GM19023 (cell line): ENCODE measurements around the gene PEX5L.
A peak's percentile ranks its signal among the peaks of the same experiment; 100 is the strongest.
"Not testable (repeated sequence)": the region's sequence is repeated elsewhere in the genome, so short reads cannot be mapped to it uniquely, and the experiment has no call there.

ENCODE experiments used
- ATAC-seq: cut with Tn5 transposase; IDR thresholded peaks from one replicate; pipeline ENCODE4 v1.9.1; 2021; ENCODE audit warnings: mild to moderate bottlenecking, moderate library complexity; ENCODE audit not compliant: unreplicated experiment

The PEX5L gene

DNA sequence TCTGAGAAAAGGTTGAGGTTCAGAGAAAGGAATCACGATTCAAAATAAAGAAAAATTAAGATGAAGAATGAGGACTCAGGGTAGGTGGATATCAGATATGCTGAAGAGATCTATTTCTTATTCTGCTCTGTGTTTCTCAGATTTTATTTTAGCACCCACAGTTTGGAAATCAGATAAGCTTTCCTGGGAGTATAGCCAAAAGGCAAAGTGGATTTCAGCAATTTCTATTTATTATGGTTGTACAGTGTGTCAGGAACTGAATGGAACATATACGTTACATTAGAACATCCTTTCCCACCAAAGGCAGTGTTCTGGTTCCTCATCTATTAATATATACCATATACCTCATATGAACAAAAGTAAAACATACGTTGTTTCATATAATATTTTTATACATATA, 18.9 kb downstream of the PEX5L start:
- ATAC-seq = no peak

DNA sequence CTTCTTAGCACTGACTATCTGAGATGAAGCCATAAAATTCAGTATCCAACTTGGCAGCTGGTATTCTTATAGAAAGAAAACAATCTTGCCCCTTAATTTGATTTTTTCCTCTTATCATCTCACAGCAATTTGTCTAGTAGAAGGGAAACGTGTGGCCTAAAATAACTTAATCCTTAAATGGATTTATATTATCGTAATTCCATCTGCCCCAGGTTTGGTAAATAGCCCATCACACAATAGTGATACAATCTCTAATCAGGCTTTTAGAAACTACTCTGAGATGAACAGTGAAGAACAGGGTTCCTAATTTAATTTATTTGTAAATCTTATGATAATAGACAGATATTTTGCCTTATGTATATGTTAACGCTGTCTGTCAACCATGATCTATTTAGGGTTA, 24.8 kb downstream of the PEX5L start:
- no peak for ATAC-seq

DNA sequence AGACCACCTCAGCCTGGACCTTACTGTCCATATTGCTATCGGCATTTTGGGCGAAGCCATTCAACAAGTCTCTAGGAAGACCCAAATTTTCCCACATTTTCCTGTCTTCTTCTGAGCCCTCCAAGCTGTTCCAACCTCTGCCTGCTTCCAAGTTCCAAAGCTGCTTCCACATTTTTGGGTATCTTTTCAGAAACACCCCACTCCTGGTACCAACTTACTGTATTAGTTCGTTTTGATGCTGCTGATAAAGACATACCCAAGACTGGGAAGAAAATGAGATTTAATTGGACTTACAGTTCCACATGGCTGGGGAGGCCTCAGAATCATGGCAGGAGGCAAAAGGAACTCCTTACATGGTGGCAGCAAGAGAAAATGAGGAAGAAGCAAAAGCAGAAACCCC, 28.4 kb downstream of the PEX5L start:
- not testable (repeated sequence) for ATAC-seq

DNA sequence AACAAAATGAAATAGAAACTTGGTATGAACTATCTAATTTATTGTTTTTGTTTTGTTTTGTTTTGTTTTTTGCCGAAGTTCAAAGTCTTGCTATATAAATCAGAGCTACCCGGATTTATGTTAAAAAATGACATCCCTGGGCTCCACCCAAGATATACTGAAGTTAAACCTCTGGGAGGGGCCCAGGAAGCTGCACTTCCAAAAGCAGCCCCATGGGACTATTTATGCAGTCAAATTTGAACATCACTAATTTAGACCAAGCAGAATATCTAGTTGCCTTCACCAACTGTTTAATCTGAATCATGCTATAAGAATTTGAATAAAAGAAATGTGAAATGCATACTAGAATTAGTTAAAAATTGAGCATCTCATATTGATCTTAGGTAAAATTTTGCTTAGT, 32.2 kb downstream of the PEX5L start:
- ATAC-seq = no peak

DNA sequence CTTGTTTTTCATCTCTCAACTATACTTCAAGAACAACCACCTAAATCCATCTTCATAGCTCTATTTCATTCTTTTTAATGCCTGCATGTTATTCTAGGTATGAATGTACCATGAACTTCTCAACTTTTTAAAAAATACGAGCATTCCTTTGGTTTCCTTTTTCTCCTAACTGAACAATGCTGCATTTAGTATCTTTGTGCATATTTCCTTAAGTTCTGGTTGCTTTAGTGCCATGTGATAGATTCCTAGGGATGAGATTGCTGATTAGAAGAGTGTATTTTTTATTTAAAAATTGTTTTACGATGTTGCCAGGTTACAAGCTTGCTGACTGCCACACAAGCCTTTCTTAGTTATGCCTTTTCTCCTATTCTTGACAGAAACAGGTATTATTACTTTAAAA, 34.7 kb downstream of the PEX5L start:
- no peak for ATAC-seq

DNA sequence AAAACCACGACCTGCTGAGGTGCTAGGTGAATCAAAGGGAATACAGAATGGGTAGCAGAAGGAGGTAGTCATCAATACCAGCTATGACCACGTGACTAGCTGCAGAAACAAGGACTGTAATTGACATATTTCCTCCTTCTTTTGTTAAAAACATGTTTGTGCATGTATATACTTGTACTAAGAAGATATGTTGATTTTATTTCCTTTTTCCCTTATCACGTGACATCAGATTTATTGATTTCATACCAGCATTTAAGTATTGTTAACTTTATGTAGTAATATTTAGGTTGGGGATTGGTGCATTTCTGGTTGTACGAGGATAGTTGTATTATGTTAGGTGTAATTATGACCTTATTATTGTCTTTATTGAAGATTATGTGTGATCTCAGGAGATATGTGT, 36.2 kb downstream of the PEX5L start:
- ATAC-seq = no peak

DNA sequence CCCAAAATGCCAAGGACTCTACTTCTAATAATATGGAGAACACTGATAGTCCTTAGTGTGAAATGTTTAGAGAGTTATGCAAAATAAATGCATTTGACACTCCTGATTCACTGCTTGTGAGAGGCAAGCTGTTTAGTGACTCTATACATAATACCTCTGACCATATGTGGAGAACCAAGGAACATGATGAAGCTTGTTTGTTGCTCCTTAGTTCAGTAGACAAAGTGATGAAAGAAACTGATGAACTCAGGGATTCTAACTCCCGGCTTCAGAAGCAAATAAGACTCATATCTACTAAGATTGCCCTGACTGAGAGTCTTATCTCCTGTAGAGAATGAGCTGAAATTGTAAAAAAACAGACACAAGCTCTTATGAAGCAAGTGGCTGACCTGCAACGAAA, 41.3 kb downstream of the PEX5L start:
- ATAC-seq = no peak

DNA sequence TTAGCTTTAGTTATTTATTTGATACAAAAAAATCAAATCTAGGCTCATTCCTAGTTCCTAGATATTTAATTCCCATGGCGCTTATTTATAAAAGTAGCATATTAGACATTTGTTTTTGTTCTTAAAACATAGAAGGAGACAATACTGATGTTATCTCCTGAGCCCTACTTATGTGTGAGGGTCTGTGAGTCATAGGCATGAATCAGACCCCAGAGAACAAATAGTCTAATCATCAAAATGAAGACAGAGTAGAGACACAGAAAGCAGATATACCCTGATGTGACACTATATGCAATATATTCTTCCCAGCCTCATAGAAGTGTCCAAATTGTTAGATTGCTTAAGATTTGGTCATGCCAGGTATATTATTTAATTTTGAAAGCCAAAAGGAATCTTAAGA, 44.9 kb downstream of the PEX5L start:
- no peak for ATAC-seq

DNA sequence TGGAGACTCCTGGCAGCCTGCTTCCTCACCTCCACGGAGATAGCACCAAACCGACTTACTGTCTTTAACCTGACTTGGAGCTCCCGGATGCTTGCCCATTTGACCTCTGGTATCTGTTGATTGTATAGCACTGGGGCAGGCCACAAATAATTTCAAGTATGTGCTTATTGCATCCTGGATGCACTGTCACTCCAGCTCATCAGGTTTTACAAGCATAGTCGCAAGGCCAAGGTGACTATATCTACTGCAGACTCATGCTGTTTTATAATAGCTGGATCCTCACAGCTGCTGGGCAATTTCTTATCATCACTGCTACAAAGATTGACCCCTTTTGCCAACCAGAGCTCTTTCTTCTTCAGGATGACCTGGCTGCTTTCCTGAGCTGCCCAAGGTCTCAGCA, 45.6 kb downstream of the PEX5L start:
- ATAC-seq = no peak

DNA sequence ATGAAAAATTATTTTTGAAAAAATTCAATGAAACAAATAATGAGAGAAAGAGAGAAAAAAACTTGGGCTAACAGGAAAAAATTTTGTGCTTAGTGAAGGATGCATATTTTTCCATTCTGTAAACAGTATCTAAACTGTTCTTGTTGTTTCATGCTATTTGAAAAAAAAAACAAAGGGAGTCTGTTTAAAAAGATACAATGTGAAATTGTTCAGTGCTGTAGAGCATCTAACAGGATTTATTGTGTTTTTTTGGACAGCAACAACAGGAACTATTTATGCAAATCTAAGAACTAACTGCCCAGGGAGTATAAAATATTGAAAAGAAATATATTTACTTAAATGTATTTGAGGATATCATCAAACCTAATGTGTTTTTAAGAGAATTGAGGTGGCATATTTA, 55.1 kb downstream of the PEX5L start:
- ATAC-seq = no peak

DNA sequence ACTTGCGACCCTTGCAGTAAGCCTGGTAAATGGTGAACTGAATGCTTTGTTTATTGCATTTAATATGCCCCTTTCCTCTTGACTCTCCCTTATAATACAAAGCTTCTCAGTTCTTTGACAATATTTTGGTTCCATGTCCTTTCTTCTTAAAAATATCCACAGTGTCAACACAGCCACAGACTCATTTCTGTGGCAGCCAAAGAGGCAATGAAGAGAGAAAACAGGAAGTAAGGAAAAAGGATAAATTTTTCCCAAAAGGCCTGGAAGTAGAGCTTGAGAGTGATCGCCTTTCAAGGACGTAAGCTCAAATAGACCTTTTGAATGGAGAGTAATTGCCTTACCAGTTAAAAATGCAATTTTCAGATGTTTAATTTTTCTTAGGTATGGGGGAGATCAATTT, 59.4 kb downstream of the PEX5L start:
- ATAC-seq = no peak

DNA sequence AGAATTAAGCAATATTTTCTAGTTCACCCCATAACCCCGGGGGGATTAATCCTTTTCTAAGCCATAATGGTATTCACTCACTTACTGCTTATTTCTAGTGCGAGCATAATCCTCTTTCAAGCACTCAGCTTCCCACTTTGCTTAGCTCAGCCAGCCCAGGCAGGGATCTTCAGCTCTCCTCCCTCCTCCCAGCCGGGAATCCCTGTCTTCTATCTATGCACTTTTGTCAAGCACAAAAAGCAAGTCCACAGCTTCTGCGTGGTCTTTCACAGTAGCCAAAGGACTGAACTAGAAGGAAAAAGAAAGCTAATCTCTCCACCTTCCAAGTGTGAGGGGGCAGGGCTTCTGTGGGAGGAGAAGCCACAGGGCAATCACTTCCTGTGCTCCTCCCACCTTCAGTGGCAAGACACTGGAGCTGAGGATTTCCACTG, 62.8 kb downstream of the PEX5L start:
- peak; percentile 70 for ATAC-seq

DNA sequence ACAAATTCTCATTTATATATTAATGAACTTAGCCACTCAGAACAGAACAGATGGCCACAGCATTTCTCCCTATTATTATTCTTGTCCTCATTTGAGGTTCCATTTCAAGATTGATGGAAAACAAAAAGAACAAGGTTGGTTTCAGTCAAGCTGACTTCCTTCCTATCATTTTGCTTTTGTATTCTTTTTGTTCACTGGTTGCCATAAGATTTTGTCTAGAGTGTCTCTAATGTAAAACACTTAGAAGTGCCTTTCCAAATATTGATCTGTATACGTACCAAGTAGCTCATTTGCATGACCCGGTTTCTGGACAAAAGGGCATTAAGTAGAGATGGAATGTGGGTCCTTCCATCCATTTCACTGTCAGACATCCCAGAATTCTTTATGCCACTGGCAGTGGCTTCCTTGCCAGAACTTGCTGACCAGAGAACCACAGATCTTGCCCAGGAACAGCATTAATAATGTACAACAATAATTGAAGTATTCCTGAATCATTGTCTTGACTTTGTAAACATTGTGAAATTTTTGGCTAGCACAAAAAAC, 63.8 kb downstream of the PEX5L start:
- no peak for ATAC-seq

DNA sequence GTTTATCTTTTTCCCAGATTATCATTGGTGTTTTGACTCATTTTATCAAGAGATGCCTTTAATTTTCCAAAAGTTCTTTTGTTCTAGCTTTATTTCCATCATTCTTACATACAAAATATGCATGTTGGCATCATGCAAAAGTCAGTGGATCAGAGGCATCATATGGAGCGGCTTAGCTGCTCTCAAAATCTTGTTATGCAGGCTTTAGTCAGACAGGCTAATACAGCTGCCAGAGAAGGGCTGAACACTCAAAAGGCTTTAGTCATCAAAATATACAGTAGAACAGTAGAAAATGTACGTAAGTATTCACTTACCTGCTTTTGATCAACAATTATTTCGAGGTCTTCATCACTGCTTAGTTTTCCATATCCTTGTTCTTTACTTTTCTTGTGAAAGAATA, 65.5 kb downstream of the PEX5L start:
- ATAC-seq = no peak

DNA sequence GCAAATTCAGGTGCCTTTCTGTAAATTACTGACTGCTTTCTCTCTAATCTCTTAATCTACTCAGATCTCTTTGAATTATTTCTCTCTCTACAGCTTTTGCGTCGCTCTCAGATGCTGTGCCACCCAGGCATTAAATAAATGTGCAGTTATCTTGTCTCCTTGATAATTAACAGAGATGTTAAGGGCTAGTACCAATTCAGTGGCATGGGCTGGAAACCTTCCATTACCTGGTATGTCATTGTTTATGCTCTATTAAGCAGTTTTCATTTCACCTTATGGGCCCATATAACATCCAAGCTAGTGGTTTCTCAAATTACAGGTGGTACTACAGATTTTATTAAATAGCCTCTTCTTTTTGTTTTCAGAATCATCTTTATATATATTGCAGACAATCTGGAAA, 66.0 kb downstream of the PEX5L start:
- ATAC-seq = no peak

DNA sequence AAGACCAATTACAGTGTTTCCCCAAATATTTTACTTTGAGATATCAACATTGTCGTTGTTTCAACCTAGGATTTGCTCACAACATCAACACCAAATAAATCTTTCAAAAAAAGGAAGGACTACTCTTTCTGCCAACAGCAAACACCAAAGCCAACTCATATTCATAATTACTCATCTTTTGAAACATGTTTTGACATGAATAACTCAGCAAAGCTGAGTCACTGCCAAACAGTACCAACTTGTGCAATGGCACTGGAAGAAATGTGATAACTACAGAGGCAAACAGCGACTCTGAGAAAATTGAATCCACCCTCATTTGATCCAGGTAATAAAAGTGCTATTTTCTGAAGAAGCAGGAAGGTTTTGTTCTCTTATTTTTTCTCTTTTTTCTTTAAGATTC, 67.2 kb downstream of the PEX5L start:
- ATAC-seq = no peak

DNA sequence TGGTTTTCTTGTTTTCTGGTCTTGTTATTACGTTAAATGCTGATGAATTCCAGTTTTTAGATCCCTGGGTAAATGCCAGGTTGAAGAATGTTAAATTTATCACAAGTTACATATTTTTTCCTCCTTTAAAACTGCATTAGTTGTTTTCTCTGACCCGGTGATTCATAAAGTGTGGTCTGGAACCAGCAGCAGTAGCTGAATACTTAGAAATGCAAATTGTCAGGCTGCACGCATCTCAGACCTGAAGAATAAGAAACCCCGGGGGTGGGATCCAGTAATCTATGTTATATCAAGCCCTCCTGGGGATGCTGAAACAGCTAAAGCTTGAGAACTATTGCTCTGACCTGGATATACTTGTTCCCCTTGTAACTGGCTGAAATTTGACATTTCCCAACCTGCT, 69.1 kb downstream of the PEX5L start:
- peak; percentile 84 for ATAC-seq

DNA sequence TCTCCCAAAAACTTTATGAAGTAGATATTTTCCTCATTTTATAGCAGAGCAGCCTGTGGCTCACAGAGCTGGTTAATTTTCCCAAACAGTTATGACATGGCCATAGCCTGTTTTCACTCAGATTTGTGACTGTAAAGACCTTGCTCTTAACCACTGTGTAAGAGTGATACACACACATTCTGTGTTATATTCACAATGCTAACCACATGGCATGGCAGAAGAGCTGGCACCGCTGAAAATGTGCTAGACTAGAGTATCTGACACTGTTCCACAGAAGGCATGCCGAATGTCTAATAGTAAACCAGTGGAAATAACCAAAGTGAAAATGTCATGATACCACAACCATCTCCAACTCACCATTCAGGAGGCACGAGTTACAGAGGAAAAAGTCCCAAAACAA, 71.8 kb downstream of the PEX5L start:
- ATAC-seq = no peak

DNA sequence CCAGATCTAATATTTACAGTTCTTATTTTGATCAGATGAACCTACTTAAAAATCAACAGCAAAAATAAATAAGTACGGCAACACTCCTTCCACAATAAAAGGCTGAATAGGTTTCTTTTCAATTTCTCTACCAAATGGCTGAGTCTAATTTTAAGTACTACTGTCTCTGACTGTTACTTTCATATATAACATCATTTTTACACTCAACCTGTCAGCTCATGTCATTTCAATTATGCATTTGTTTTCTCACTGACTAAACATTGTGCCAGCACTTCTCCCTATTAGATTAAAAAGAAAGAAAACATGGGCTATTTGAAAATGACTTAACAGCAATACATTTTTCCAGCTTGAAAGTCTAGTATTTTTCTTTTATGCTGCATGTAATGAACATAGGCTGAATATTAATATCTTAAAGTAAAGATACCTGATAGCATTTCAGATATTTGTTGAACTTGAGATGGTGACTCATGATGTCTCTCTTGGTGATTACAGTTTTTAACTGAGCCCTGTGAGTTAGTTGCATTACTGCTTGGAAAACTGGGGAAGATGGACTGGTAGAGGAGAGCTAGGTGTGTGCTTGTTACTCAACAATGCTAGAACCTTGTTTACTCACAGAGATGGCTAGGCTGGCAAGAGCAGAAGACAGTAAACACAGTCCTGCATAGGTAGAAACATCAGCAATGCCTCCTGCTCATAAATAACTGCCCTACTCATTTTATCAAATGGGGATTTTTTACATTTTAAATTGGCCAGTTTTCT, 73.9 kb downstream of the PEX5L start:
- no peak for ATAC-seq

DNA sequence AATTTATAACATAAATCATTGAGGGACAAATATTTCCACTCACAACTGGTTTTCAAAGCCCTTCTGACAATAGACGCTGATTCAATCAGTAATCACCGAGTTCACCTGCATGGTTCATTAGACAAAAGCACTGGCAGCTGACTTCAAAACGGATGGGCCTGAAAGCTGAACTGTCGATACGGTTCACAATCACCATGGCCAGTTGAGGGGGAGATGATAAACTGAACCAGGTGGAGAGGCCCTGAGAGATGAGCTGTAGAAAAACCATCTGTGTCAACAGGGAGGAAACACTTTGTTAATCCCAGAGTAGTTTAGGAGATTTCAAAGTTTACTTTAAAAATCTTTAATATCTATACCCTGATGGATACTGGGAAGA, 75.0 kb downstream of the PEX5L start:
- peak; percentile 69 for ATAC-seq

DNA sequence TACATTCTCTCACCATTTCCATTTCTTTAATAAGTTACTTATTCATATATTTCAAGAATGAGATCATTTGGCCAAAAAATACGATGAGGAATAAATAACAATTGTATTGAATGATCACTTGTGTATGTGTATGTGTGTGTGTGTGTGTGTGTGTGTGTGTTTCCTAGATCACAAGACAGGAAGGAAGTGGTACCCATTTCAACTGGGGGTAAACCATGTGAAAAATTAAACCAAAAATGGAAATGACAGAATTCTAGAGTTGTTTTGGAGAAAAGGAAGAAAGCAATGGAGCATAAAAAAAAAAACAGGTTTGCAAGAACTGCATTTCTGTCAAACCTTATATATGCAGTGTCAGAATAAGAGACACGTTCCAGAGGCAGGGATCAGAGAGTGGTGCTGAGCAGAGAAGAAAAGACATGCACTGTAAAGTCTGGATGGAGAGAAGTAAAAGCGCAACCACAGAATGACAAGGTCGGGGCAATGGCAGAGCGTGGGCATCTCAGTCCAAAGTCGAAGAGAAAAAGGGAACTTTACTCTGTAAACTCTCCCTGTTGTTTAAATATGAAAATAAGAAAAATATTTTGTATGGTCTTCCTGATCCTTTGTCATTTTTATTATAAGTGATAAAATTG, 75.5 kb downstream of the PEX5L start:
- peak; percentile 20 for ATAC-seq

DNA sequence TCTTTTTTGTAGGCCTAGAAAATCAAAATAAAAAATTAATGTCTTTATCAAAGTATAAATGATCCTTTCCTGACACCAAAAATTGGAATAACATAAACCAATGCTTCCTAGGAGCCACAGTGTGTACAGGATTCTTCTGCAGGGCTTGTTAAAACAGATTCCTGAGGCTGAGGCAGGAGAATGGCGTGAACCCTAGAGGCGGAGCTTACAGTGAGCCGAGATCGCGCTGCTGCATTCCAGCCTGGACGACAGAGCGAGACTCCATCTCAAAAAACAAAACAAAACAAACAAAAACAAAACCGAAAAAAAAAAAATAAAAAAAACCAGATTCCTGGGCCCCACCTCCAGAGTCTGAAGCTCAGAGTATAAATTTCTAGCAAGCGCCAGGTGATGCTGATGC, 78.0 kb downstream of the PEX5L start:
- ATAC-seq = no peak

DNA sequence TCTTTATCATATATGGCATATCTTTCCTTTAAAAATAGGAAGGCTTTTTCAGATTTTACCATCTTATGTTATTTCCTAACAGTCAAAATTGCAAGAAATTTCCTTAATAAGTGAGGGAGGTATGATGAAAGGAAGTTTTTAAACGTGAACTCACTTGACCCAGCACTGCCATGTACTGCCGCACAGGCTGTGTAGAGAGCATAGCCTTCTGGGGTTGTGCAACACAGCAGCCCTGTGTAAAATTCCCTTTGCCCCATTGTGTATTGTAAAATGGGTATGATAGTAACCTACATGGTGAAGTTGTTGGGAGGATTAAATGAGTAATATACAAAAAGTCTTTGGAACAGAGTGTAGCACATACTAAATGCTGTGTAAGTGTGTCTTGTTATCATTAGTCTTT, 78.6 kb downstream of the PEX5L start:
- no peak for ATAC-seq
